GM18870 (cell line): Measurements from ENCODE around the gene MYOM1.

ENCODE experiments used
- ATAC-seq: cut with Tn5 transposase; IDR thresholded peaks from one replicate; pipeline ENCODE4 v1.9.1; 2021; ENCODE audit warnings: moderate library complexity; ENCODE audit not compliant: unreplicated experiment

MYOM1 gene

DNA sequence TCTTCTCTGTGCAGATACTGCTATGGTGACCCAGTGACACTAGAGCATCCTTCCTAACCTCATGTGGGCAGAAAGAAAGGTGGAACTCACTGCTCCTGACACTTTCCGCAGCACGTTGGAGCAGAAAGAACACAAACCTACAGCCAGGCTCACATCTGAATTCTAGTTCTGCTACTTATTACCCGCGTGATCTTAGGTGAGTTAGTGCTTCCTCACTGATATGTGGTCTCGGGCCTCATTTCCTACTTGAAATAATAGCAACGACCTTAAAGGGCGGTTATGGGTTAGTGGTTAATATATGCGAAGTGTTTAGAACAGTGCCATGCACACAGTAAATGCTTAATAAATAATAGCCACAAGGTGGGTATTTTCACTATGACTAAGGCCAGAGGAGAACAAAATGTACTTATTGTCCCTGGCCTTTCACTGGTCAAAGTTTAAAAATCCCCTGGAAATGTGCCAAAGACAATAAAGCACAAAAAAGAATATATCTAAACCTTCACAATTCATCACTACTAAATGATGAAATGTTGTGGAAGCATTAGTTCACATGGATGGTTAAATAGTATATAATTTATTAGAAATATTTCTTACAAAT lies 66.6 kb downstream of the MYOM1 start:
- peak; percentile 86 for ATAC-seq

DNA sequence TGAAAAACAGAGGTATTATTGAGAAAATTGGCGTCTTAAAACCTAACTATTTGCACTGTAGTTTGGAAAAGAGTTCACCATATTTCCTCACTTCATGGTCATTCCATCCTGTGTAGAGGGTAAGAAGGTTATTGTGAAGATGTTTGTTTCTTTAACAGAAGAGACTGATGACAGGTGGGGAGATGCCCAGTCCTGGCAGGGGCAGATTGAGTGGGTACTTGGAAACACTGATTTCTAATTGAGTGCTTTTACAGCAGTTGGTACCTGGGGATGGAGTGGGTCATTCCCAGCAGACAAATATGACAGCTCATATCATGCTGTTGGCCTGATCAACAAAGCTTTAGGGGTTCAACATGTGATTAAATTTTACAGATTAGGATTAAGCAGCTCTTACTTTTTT lies 67.5 kb downstream of the MYOM1 start:
- no peak for ATAC-seq

DNA sequence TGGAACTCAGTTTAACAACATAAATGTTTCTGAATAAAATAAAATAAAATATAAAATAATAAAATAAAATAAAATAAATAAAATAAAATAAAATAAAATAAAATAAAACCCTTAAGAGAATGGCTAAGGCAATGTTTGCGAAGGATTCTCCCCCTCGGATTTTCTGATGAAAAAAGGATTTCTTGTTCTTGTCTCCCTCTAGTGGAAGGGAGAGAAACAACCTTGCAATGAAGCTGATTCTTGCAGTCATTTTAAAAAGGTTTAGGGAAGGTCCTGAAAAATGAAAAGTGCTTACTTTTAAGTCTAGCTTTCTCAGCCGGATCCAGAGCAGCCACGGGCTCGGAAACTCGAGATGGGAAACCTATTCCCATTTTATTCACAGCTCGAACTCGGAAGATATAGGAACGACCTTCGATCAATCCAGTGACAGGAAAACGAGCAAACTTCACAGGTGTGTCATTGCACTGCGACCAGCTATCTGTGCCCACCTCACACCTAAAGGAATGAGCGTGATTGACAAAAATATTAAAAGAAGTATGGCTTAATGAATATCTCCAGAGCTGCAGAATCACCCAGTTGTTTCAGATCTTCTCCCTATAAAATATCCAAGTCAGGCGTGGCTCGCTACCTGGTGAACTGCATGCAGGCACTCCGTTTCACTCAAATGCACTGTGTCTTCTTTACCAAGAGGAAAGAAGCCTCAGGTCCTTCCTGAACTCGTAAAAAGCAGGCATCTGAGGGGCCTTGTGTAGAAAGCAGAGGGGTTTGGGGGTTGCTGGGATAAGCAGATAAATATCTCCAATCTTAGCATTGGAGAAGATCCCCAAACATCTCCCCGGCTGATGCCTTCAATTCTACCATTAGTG lies 68.1 kb downstream of the MYOM1 start:
- ATAC-seq: no peak

DNA sequence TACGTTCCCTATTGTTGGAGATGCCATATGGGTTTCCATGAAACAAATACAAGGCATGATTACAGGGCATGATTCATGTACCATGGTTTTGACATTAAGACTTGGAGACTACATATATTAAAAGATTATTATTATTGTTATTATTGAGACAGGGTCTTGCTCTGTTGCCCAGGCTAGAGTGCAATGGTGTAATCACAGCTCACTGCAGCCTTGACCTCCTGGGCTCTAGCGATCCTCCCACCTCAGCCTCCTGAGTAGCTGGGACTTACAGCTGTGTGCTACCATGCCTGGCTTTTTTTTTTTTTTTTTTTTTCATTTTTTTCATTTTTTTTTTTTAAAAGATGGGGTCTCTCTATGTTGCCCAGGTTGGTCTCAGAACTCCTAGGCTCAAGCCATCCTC lies 69.1 kb downstream of the MYOM1 start:
- no peak for ATAC-seq

GRCh38 chr18:3150274-3150673 lies 69.5 kb downstream of the MYOM1 start:
- ATAC-seq: no peak

DNA sequence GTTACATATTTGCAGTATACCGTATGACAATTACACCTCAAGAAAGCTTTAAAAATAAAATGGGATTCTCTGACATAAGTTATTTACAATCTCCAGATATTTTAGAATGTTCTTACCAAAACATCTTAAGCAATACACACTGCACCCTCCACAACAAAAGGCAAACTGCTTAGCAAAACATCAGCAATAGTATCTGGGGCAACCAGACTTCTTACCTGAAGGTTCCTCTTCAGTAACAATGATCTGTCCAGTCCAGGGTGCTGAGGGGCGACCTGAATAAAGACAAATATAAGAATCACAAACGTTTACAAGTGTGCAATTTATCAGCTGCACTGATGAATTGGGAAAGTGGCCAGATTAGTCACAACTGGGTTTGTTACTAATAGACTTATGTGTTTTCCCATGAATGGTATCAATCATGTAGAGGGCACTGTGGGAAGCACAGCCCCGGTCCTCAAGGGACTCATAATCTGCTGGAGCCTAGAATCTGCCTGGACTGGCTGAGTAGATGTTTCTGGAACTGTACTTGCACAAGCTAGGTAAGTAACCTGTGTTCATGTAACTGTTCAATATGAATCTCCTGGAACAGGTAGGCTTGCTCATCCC lies 70.7 kb downstream of the MYOM1 start:
- ATAC-seq: no peak

GRCh38 chr18:3147935-3148554 lies 71.7 kb downstream of the MYOM1 start:
- no peak for ATAC-seq

- ATAC-seq: no peak
Measured at GRCh38 chr18:3140986-3141639, 78.7 kb downstream of the MYOM1 start.

DNA sequence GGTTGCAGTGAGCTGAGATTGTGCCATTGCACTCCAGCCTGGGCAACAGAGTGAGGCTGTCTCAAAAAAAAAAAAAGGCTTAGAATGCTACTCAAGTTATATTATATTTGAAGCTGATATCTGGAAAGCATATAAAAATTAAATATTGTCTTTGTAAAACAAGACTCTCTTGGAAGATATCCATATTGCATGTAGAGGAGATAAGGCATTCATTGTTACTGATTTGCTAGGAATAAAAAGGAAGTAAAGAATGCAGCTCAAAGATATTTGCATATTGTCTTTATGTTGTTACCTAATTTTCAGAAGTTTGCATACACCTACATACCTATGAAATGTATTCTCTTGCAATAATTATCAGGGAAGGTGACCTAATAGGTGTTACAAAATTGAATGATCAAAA lies 79.4 kb downstream of the MYOM1 start:
- no peak for ATAC-seq

GRCh38 chr18:3139406-3139805 lies 80.4 kb downstream of the MYOM1 start:
- no peak for ATAC-seq

DNA sequence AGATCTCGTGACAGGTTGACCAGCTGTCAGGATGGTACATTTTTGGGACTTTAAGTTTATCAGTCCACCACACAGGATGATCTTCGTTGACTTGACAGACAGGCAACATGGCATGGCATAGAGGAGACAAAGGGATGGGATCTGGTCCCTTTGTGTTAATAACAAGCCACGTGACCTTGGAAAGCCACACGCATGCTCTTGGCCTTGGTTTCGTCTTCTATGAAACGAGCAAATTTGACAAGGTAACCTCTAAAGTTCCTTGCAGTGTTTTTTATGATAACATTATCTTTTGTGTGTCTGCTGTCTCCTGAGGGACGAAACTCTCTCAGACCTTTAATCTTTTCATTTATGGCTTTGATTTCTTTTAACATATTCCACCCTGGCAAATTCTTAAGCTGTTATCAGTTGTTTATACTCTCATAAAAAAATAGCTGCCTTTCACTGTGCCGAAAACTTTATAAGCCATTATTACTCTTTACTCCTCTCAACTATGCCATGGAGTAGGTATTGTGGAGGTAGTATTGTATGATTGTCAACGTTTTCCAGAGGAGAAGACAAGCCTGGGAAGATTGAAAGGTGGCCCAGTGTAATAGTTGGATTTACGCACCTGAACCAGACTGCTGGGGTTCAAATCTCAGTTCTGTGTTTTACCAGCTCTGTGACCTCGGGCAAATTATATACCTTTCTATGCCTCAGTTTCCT lies 81.3 kb downstream of the MYOM1 start:
- ATAC-seq: no peak

DNA sequence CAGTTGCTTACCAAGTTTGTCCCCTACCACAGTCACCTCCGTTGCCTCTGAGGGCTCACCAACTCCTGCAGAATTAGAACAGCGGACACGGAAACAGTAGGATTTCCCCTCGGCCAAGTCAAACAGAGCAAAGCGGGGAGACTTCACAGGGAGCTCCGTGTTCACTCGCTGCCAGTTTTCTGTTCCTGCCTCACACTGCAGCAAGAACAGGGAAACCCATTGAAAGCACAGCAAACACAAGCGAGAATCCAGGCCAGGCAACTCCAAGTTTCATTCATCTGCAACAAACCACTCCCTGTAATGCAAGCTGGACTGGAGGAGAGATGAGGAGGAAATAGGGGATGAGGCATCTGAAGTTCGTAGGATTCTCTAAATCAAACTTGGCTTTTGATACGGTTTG lies 84.2 kb downstream of the MYOM1 start:
- no peak for ATAC-seq

DNA sequence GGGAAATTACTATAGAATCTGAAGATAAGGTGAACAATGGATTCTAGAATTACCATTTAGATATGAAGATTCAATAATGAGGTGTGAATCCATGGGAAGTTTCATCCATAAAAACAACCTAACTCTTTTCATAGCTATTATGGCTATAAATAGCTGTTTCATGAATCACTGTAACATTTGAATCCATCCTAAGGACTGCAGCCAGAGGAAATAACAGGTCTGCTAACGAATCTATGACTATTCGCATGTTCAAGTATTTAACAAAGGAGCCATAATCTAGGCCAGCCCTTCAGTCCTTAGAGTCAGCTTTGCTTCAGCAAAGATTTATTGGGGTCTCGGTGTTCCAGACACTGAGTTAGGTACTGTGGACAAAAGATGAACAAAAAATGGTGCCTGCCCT lies 87.1 kb downstream of the MYOM1 start:
- ATAC-seq: no peak

DNA sequence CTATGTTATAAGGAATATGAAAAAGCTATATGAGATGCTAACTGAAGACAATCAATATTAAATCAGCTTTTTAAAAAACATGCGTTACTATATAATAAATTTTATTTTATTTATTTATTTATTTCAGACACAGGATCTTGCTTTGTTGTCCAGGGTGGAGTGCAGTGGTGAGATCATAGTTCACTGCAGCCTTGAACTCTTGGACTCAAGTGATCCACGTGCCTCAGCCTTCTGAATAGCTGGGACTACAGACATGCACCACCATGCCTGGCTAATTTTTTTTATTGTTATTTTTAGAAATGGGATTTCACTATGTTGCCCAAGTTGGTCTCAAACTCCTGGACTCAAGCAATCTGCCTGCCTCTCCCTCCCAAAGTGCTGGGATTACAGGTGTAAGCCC lies 89.4 kb downstream of the MYOM1 start:
- ATAC-seq: no peak

DNA sequence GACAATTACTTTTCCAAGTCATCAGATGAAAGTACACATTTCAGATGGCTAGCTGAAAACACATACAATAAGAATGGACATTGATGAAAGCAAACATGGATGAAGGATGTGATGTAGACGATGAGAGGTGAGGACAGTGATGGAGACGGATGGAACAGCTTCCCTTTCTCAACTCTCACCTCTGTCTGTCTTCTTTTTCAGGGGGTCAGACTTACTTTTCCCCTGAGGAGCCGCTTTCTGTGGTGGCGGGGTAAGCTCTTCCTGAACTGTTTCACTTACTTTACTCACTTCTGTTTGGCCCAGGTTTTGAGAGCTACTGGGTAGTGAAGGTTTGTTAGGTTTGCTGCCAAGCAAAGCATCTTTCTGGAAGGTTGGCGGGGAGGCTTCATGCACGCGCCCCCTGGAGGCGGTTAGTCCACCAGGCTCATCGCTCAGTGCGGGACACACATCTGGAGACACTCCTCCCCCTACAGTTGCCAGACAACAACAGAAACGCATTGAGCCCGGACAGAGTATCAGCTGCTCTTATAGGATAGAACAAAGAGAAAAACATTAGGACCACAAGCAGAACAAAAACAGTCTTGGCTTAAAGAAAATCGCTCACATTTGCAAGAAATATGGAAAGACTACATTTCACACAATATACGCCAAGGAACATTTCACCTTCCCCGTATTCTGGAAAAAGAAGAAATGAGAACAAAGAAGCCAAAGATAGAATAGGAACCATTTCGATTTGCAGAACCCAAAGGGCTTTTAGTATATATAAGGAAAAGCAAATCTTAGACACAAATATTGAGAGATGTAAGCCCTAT lies 90.5 kb downstream of the MYOM1 start:
- peak; percentile 69 for ATAC-seq

- ATAC-seq: no peak
Measured at GRCh38 chr18:3126457-3127097, 93.2 kb downstream of the MYOM1 start.

- ATAC-seq: no peak
Measured at GRCh38 chr18:3124822-3125221, 94.9 kb downstream of the MYOM1 start.

- no peak for ATAC-seq
Measured at GRCh38 chr18:3122851-3123250, 96.9 kb downstream of the MYOM1 start.

DNA sequence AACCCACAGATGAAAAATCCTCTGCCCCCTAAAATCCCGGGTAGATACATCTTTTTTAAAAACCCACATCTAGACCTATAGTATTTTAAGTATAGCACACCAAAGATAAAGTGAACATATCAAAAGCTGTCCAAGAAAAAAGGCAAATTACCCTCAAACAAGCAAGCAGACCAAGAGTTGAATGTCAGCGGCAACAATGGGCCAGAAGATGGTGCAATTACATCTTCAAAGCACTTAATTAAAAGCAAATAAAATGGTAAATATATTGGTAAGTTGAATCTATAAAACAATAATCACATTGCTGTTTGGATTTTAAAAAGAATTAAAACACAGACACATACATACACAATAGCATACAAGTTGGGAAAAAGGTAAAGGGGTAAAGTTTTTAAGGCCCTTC lies 98.5 kb downstream of the MYOM1 start:
- no peak for ATAC-seq
